ACC112 (cell line): ENCODE results near the gene MKKS.
"Not testable (repeated sequence)": the region's sequence is repeated elsewhere in the genome, so short reads cannot be mapped to it uniquely, and the experiment has no call there.

Experiments
- H2AFZ ChIP-seq: fragments of 200-600 bp; sonication (generic); one replicate; pipeline ENCODE4 v1.6.0; 2017; ENCODE audit warnings: antibody characterized with exemption, low read length; ENCODE audit not compliant: unreplicated experiment
- H3K27ac ChIP-seq: fragments of 200-600 bp; sonication (generic); 2 replicates; pipeline ENCODE4 v1.5.1; 2014; ENCODE audit warnings: low read depth, mild to moderate bottlenecking, antibody characterized with exemption, low read length, moderate library complexity
- H3K27me3 ChIP-seq: fragments of 200-600 bp; sonication (generic); 2 replicates; pipeline ENCODE4 v1.6.1; 2014; ENCODE audit warnings: mild to moderate bottlenecking, antibody characterized with exemption, low read length, moderate library complexity, mixed read lengths; ENCODE audit not compliant: insufficient read depth
- H3K36me3 ChIP-seq: fragments of 200-600 bp; sonication (generic); 2 replicates; pipeline ENCODE4 v1.6.1; 2016; ENCODE audit warnings: mild to moderate bottlenecking, antibody characterized with exemption, low read length, moderate library complexity, mixed read lengths; ENCODE audit not compliant: insufficient read depth
- H3K4me1 ChIP-seq: fragments of 200-600 bp; sonication (generic); one replicate; pipeline ENCODE4 v1.6.1; 2016; ENCODE audit warnings: low read length, mixed read lengths; ENCODE audit not compliant: insufficient read depth, unreplicated experiment, control insufficient read depth
- H3K4me3 ChIP-seq: fragments of 200-600 bp; sonication (generic); 2 replicates; pipeline ENCODE4 v1.5.1; 2014; ENCODE audit warnings: mild to moderate bottlenecking, low read depth, low read length
- H3K79me2 ChIP-seq: fragments of 200-600 bp; sonication (generic); one replicate; pipeline ENCODE4 v1.6.0; 2016; ENCODE audit warnings: low read length; ENCODE audit not compliant: control insufficient read depth, unreplicated experiment, insufficient read depth

MKKS gene

DNA sequence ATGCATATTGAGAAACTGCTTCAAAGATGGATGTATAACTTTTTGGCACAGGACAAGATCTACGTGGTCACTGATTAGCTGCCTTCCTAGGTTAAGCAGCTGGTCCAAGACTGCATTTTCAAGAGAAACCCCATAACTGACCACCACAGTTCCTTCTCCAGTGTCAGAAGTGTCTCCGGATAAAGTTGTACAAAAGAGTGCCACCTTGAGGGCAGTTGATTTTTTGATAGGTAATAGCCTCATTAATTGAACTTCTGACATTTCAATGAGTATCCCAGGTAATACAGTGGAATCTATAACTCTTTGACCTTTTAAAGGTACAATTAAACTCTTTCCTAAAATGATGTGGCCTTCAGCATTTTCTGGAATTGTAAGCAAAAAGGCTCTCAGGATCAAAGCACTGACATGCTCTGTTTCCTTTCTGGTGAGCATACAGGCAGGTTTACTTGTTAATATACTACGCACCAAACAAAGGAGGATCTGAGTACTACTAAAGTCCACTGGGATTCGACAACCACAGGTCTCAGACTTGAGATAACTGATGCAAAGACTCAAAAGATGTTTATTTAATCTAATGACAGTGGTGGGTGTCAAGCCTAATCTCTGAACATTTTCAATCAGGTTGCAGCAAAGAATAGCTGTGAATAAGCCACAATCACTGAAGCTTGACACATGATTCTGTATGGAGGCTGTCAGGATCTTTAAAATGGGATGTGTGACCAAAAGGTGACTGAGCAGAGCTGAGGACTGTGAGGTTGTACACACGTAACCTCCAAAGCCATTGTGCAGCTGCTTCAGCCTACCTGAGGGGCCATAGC is 21.2 kb downstream of the MKKS start:
- H3K27me3 ChIP-seq, result no peaks in the 10 kb centered on the region
- H3K79me2 ChIP-seq, result peaks cover 2% of the 10 kb centered on the region
- no peak overlapping the region for H3K27ac ChIP-seq
- H3K4me1 ChIP-seq, result peaks cover 3% of the 10 kb centered on the region
- no peak overlapping the region for H3K4me3 ChIP-seq
- H2AFZ ChIP-seq, result no peak overlapping the region
- no peaks in the 10 kb centered on the region for H3K36me3 ChIP-seq

DNA sequence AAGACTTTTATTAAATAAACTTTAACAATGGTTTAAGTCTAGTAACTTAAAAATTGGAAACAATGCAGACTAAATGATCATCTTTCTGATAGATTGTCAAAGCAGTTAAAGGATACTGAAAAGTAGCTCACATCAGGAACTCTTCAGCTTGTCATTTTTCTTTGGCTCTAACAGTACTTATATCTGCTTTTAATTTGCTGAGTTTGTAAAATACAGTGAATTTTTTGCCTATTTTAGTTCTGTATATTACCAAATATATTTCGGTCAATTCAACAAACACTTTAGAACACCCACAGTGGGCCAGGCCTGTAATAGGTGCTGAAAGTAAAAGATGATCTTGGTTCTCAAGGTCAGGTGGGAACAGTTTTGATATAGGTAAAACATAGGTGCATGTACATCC is 22.3 kb downstream of the MKKS start:
- peaks cover 3% of the 10 kb centered on the region for H3K4me1 ChIP-seq
- H3K36me3 ChIP-seq, result peaks cover under 1% of the 10 kb centered on the region; the same call in 1 of the 2 replicates
- H3K27ac ChIP-seq, result no peak overlapping the region
- no peak overlapping the region for H3K4me3 ChIP-seq
- H3K79me2 ChIP-seq, result no peaks in the 10 kb centered on the region
- no peaks in the 10 kb centered on the region for H3K27me3 ChIP-seq
- H2AFZ ChIP-seq, result no peak overlapping the region

DNA sequence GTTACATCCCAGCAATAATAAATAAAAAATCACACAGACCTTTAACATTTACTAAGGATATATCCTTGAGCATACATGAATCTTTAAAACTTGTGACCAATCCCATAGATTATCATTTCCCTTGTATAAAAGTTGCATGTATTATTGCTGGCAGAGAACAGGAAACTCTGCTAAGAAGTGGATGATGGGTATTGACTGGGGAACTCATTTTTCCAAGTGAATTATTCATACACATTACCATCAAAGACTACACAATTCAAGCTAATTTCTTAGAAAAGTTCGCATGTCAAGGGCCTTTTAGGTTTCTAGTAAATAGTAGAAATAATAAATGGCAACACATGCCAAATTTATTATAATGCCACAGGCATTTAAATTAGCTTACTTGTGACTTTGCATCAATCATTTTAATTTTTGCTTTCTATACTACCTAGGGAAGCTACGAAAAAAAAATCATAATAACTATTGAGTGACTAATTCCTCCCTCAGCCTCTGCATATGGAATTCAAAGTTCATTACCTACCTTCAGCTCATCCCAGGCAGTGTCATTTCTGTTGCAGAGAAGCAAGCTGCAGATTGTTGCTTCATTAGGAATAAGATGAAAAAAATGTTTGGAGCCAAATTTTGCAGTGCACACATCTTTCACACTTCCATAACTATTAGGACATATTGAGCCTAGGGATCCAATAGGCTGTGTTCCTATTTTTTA is 25.8 kb downstream of the MKKS start:
- no peak overlapping the region for H2AFZ ChIP-seq
- H3K79me2 ChIP-seq, result no peaks in the 10 kb centered on the region
- H3K27me3 ChIP-seq, result no peaks in the 10 kb centered on the region
- no peak overlapping the region for H3K27ac ChIP-seq
- H3K36me3 ChIP-seq, result peaks cover 6% of the 10 kb centered on the region; the same call in 1 of the 2 replicates
- H3K4me1 ChIP-seq, result peaks cover 3% of the 10 kb centered on the region
- H3K4me3 ChIP-seq, result no peak overlapping the region

DNA sequence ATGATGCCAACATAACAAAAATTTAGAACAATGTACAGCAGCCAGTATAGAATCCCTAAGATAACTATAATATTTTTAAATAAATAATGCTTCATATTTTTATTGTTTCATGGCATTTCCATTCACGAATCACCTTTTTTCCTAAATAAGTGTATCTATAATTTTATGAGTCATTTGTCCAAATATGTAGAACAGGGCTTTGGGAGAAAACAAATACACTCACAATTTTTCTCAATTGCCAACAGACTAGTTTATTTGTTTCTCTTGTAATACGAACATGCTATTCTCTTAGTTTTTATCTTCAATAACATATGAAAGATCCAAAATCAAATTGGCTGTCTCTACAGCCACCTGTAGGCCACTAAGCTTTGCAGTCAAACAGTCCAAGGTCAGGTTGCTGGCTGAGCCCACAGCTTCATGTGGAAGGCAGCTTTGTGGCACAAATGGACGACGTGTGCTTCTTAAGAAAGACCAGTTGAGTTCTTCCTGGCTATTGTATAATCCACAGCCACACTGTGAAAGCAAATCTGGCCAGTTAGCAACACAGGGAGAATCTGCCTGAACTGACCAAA is 29.0 kb downstream of the MKKS start:
- no peak overlapping the region for H2AFZ ChIP-seq
- H3K27ac ChIP-seq, result no peak overlapping the region
- no peaks in the 10 kb centered on the region for H3K79me2 ChIP-seq
- peaks cover 3% of the 10 kb centered on the region for H3K4me1 ChIP-seq
- H3K27me3 ChIP-seq, result no peaks in the 10 kb centered on the region
- H3K36me3 ChIP-seq, result peaks cover 6% of the 10 kb centered on the region; the same call in 1 of the 2 replicates
- no peak overlapping the region for H3K4me3 ChIP-seq

DNA sequence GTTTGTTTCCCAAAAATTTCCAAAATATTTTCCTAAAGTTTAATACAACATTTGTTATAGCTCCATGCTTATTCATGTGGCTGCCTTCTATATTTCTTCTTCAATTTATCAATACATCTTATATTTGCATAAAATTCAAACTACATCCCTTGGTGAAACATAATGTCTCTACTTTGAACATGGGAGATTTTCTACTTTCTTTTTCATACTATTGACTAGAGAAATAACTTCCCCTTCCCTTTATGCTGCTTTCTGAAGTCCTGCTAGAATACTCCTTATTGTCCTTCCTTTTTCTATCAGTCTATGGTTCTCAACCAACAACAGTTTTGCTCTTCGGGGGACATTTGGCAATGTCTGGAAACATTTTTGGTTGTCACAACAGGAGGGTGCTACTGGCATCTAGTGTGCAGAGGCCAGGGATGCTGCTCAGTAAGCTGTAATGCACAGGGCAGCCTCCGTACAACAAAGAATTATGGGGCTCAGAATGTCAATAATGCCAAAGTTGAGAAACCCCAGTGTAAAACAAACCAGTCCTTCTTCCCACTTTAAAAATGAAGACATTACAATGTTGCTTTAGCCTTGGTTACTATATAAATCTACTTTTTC is 29.9 kb downstream of the MKKS start:
- Histone ChIP-seq H3K27me3 (no peaks in the 10 kb centered on the region), H3K79me2 (no peaks in the 10 kb centered on the region), H3K36me3 (peaks cover 6% of the 10 kb centered on the region; the same call in 1 of the 2 replicates), H3K27ac (no peak overlapping the region), H3K4me1 (peaks cover 3% of the 10 kb centered on the region), H3K4me3 (no peak overlapping the region), H2AFZ (no peak overlapping the region)

DNA sequence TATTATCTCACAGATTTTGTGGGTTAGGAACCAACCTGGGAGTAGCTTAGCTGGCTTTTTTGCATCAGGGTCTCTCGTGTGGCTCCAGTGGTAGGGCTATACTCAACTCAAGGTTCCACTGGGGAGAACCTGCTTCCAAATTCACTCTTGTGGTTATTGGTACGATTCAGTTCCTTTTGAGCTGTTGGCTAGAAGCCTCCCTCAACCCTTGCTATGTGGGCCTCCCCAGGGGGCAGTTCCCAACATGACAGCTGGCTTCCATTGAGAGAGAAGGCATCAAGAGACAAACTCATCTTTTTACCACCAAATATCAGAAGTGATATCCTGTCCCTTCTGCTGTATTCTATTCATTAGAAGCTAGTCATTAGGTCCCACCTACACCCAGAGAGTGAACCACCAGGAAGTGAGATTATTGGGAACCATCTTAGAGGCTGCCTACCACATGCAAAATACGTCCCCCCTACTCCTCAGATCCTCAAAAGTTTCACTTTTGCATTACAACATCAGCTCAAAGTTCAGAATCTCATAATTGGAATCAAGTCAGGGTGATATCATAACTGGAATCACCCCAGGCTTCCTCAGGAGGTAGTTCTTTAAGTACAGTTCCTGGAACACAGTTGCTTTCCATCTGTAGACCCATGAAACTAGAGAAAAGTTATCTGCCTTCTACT is 30.9 kb downstream of the MKKS start:
- H3K4me3 ChIP-seq, result no peak overlapping the region
- H3K79me2 ChIP-seq, result no peaks in the 10 kb centered on the region
- no peak overlapping the region for H3K27ac ChIP-seq
- no peaks in the 10 kb centered on the region for H3K27me3 ChIP-seq
- no peak overlapping the region for H2AFZ ChIP-seq
- peaks cover 6% of the 10 kb centered on the region; the same call in 1 of the 2 replicates for H3K36me3 ChIP-seq
- peaks cover 3% of the 10 kb centered on the region for H3K4me1 ChIP-seq

DNA sequence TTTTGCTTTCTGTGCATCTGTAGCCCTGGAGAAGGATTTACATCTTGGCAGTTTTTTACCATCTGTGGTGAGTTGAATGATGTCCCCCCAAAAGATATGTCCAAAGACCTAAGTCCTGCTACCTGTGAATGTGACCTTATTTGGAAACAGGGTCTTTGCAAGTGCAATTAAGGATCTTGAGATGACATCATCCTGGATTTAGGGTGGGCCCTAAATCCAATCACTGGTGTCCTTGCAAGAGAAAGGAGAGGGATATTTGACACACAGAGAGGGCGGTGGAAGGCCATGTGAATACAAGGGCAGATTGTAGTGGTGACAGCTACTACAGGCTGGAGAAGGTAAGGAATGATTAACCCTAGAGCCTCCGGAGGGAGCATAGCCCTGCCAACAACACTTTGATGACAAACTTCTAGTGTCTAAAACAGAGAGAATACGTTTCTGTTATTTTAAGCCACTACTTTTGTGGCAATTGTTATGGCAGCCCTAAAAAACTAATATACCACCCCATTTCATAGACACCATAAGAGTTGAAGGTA is 35.1 kb downstream of the MKKS start:
- no peaks in the 10 kb centered on the region for H3K36me3 ChIP-seq
- no peak overlapping the region for H3K27ac ChIP-seq
- no peaks in the 10 kb centered on the region for H3K79me2 ChIP-seq
- no peaks in the 10 kb centered on the region for H3K4me1 ChIP-seq
- H3K4me3 ChIP-seq, result no peak overlapping the region
- H3K27me3 ChIP-seq, result no peaks in the 10 kb centered on the region
- H2AFZ ChIP-seq, result no peak overlapping the region

DNA sequence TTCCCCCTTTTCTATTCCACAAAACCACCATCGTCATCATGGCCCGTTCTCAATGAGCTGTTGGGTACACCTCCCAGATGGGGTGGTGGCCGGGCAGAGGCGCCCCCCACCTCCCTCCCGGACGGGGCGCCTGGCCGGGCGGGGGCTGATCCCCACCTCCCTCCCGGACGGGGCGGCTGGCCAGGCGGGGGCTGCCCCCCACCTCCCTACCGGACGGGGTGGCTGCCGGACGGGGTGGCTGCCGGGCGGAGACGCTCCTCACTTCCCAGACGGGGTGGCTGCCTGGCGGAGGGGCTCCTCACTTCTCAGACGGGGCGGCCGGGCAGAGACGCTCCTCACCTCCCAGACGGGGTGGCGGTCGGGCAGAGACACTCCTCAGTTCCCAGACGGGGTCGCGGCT is 39.3 kb downstream of the MKKS start:
- H3K27ac ChIP-seq, H3K36me3 ChIP-seq: not testable (repeated sequence)

DNA sequence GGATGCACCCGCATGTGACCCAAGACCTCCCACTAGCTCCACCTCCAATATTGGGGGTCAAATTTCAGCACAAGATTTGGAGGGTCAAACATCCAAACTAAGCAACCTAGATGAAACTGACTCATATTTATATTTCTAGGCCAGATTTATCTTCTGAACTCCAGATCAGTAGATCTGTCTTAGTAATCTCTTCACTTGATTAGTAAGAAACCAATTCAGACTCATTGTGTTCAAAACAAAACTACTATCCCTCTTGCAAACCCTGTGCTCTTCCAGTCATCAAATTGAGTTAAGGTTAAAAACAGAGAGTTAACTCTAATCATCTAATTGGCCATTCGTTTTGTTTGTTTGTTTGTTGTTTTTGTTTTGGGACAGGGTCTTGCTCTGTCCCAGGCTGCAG is 43.3 kb downstream of the MKKS start:
- no peaks in the 10 kb centered on the region for H3K36me3 ChIP-seq
- no peaks in the 10 kb centered on the region for H3K4me1 ChIP-seq
- no peak overlapping the region for H3K4me3 ChIP-seq
- H3K27ac ChIP-seq, result no peak overlapping the region
- no peaks in the 10 kb centered on the region for H3K79me2 ChIP-seq
- no peak overlapping the region for H2AFZ ChIP-seq
- no peaks in the 10 kb centered on the region for H3K27me3 ChIP-seq

More for the DNA sequence above, 39.3 kb downstream of the MKKS start:
- H3K4me1 ChIP-seq, H2AFZ ChIP-seq, H3K79me2 ChIP-seq, H3K27me3 ChIP-seq, H3K4me3 ChIP-seq: not testable (repeated sequence)

DNA sequence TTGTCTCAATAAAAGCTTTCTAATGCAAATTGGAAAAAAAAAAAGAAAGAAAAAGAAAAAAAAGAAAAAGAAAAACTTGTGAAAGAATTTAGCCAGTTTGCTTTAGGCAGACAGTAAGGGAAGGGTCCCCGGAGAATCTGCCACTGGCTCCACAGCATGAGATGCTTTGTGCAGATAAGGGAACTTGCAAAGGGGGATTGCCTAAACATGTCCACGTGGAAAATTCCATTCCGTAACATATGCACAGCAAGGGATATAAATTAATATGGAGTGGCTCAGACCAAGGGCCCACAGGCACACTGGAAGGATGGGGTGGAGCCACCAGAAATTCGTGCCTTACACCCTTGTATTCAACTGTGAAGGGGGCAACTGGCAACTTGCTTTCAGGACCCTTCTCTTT is 45.4 kb downstream of the MKKS start:
- H3K79me2 ChIP-seq, result no peaks in the 10 kb centered on the region
- H3K4me3 ChIP-seq, result no peak overlapping the region
- no peaks in the 10 kb centered on the region for H3K27me3 ChIP-seq
- H3K27ac ChIP-seq, result no peak overlapping the region
- H3K36me3 ChIP-seq, result no peaks in the 10 kb centered on the region
- no peaks in the 10 kb centered on the region for H3K4me1 ChIP-seq
- no peak overlapping the region for H2AFZ ChIP-seq
